Neural cell (in vitro differentiated cells): ENCODE data around the gene DNAI1.

Experiments used
- CTCF ChIP-seq: fragments of 450-650 bp; IDR thresholded peaks from 2 replicates; pipeline ENCODE4 v1.5.1; 2014; ENCODE audit warnings: antibody characterized with exemption, mild to moderate bottlenecking, moderate library complexity; ENCODE audit not compliant: poor library complexity, severe bottlenecking
- EP300 ChIP-seq: fragments of 450-650 bp; conservative IDR thresholded peaks from 2 replicates; pipeline ENCODE4 v1.6.1; 2014; ENCODE audit warnings: antibody characterized with exemption, mild to moderate bottlenecking, moderate library complexity; ENCODE audit not compliant: poor library complexity, severe bottlenecking
- EZH2 ChIP-seq: fragments of 200-600, 300-800 bp; shearing (Covaris generic), sonication (generic); IDR thresholded peaks from 2 replicates; pipeline ENCODE4 v1.6.1; 2014; ENCODE audit warnings: antibody characterized with exemption, low read length, borderline replicate concordance, mild to moderate bottlenecking; ENCODE audit not compliant: insufficient read depth, poor library complexity, severe bottlenecking
- RAD21 ChIP-seq: fragments of 450-650 bp; conservative IDR thresholded peaks from 2 replicates; pipeline ENCODE4 v1.6.1; 2014; ENCODE audit warnings: antibody characterized with exemption, mild to moderate bottlenecking, moderate library complexity
- REST ChIP-seq: IDR thresholded peaks from 2 replicates; pipeline ENCODE4 v1.6.1; 2012; ENCODE audit warnings: borderline replicate concordance
- TAF1 ChIP-seq: IDR thresholded peaks from 2 replicates; pipeline ENCODE4 v1.6.1; 2012; ENCODE audit warnings: low read depth

- TF ChIP-seq REST (no peak), CTCF (peak; percentile 45), RAD21 (peak; percentile 45), EZH2 (no peak), TAF1 (no peak), EP300 (no peak)
Measured at GRCh38 chr9:34492051-34492450, 33.4 kb downstream of the DNAI1 start.
